ENCODE measurements around the gene PRPF6. TPM values are rescaled to one million over a fixed set of nuclear protein-coding genes. Genes with fewer than 3 reads are reported as not detected.

The PRPF6 gene
- polyA plus RNA-seq, 2 of the 4 experiments (the other 2 are of a cell fraction) = 42.8 to 47.2 TPM

DNA sequence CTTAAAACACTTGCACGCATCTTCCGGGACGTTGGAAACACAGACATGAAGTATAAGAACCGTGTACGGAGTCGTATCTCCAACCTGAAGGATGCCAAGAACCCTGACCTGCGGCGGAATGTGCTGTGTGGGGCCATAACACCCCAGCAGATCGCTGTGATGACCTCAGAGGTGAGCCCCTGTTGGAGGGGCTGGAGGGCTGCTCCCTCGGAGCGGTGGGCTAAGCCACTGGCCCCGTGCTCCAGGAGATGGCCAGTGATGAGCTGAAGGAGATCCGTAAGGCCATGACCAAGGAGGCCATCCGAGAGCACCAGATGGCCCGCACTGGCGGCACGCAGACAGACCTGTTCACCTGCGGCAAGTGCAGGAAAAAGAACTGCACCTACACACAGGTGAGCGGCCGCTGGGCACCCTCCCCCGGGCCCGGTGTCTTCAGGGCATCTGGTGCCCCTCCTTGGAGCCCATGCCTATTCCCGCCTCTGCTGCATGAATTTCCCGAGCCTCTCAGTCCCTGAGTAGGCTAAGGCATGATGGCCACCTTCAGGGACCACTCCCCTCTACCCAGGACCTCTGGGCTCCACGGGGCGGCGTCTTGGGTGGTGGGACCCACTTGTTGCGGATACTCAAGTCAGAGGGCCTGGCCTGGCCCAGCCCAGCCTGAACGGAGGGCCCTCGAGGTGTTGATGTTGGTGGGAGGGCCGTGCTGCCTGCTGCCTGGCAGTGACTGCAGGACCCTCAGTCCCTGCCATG, 89.5 kb downstream of the PRPF6 start:
- Histone ChIP-seq H3K4me1 (peaks cover 18% of the 10 kb centered on the region), H3K4me2 (no peak overlapping the region), H3K27ac (no peak overlapping the region), H3K4me3 (no peak overlapping the region), H3K9me3 (no peaks in the 10 kb centered on the region)
- WGBS (ENCODE audit: missing lambda C conversion rate) = 84% methylated on average over 23 of the region's 31 CpGs
- POLR2A ChIA-PET = no interaction called here
- ATAC-seq = no peak
- CTCF ChIA-PET = interaction anchor here (0.7 to 3.9 kb wide), 18 partner anchors 9 to 547 kb away, joined by 3 to 34 read pairs (median 4); partner anchors contain the start of genes LKAAEAR1, OPRL1, PRPF6 and RGS19
- no peak for DNase-seq (ENCODE audit: low read depth in 1 of 2, low spot score in 1 of 2)
- FAIRE-seq = no peak
- no peak for TF ChIP-seq RCOR1 (IDR thresholded peaks at IDR 0.05; ENCODE audit: low read depth, low read length)
- no peak for TF ChIP-seq PHF8 (IDR thresholded peaks at IDR 0.05; ENCODE audit: borderline replicate concordance, low read depth)

DNA sequence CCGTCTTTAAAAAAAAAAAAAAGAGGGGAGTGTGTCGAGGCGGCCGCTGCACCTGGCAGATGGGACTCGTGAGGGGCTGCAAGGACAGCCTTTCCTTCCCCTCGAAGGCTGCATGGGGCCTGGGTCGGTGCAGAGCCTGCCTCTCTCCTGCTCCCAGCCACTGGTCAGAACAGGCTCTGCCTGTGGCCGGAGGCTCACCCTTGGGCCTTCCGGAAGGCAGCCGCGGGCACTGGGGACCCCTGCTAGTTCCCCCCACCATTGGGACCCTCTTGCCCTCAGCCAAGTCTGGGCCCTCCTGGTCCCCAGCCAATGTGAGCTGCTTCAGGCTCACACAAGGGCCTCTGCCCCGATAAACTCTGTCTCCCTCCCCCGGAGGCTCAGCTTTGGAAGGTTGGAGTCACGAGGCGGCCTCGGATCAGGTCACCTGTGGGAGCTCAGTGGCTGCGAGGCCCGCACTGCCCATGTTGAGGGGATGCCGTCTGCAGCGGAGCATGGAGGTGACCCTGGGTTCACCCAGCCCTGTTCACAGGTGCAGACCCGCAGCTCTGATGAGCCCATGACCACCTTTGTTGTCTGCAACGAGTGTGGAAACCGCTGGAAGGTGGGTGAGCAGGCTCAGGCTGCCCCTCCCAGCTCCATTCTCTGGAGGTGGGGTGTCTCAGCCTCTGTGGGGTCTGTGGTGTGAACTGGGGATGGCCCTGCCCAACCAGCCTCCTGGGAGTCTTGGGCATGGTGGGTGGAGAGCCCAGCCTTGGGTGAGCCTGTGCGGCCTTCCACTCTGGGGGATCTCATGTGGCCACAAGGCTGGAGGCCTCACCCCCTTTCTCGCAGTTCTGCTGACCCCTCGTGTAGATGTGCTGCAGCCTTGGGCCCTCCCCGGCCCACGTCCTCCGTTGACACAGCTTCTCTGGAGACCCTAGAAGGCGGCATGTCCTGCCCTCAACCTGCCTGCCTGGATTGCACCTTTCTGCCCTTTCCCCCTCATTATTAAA, 90.7 kb downstream of the PRPF6 start:
- no peak for TF ChIP-seq CEBPB (IDR thresholded peaks at IDR 0.05)
- TF ChIP-seq KDM5A (IDR thresholded peaks at IDR 0.05) = no peak
- no peak for TF ChIP-seq HOXB5 (CRISPR knock-in tag; IDR thresholded peaks at IDR 0.05)
- TF ChIP-seq CBX8 (IDR thresholded peaks at IDR 0.05) = no peak
- no peak for TF ChIP-seq NFE2L2 (conservative IDR thresholded peaks at IDR 0.05; ENCODE audit: low read length)
- POLR2A ChIA-PET = interaction anchor here (0.8 kb wide), 1 partner anchor 9 kb away, joined by 3 read pairs; the partner anchor contains the start of gene TCEA2
- no peak for DNase-seq (ENCODE audit: low read depth in 1 of 2, low spot score in 1 of 2)
- CTCF ChIA-PET = interaction anchor here (1.2 to 3.9 kb wide), 6 partner anchors 8 to 75 kb away, joined by 4 to 34 read pairs (median 12); partner anchors contain the start of genes OPRL1 and RGS19
- Histone ChIP-seq H3K4me2 (no peak overlapping the region), H3K27ac (no peak overlapping the region), H3K4me3 (no peak overlapping the region), H3K4me1 (peaks cover 6% of the 10 kb centered on the region; the same call in 2 of the 3 replicates), H3K9me3 (no peaks in the 10 kb centered on the region)
- no peak for FAIRE-seq
- ATAC-seq = no peak
- 88% methylated on average over 30 of the region's 30 CpGs for WGBS (ENCODE audit: missing lambda C conversion rate)

DNA sequence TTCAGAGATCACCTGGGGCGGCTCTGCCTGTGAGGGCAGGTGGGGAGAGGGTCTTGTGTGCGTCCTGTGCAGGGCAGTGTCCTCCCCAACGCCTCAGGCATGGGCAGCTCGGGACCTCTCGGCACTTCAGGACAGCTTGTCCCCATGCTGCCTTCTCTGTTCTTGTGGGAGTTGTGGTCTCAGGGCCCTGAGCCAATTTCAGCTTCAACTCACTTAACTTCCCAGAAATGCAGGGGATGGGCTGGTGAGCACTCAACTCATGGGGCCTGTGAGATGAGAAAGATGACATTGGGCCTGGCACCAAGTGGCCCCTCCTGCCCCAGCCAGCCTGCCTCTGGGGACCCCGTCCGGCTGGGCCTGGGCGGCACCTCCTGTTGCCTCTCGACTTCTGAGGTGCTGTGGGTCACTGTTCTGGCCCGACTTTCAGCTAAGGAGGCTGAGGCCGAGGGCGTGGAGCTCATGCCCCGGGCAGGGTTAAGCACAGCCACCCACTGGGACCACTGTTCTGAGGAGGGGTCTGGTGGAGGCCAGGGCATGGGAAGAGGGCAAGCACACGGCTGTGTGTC, 91.6 kb downstream of the PRPF6 start:
- H3K27ac ChIP-seq = no peak overlapping the region
- TF ChIP-seq MAZ (IDR thresholded peaks at IDR 0.05; ENCODE audit: borderline replicate concordance, low read depth, low read length) = no peak
- ATAC-seq (no peak), DNase-seq (ENCODE audit: low read depth in 1 of 2, low spot score in 1 of 2) (no peak), FAIRE-seq (no peak)
- H3K4me3 ChIP-seq = no peak overlapping the region
- POLR2A ChIA-PET = no interaction called here
- H3K4me1 ChIP-seq = no peaks in the 10 kb centered on the region; the same call in 2 of the 3 replicates
- WGBS (ENCODE audit: missing lambda C conversion rate) = 82% methylated on average over 11 of the region's 14 CpGs
- CTCF ChIA-PET = interaction anchor here (1.1 to 3.9 kb wide), 7 partner anchors 10 to 76 kb away, joined by 3 to 23 read pairs (median 4); partner anchors contain the start of gene LKAAEAR1
- no peaks in the 10 kb centered on the region for H3K9me3 ChIP-seq
- no peak overlapping the region for H3K4me2 ChIP-seq

DNA sequence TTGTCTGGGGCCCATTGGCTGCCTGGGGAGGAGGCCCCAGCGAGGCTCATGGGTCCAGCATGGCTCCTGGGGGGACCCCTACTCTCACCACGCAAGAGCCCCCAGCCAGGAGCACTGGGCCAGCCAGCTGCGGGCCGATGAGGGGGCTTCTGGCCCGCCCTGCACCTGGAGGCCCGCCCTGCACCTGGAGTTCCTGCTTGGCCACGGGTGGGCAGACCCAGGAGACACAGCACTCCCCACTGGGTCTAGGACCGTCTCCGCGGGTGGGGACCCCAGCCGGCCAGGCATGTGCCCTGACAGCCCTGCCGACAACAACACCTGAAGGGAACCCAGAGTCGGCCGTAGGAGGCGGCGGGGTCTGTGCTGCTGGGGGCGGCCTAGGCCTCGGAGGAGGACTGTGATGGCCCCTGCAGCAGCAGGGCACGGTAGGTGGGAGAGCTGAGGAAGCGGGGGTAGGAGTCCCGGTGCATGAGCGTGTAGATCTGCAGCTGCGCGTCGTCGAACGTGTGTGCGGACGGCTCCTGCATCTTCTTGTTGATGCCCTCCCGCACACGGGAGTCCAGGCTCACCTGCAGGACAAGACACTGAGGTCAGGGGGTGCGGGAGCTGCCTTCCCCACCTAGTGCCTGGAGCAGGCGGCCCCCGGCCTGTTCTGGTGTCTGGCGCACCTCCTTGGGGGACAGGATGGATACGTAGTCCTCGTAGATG, 92.7 kb downstream of the PRPF6 start:
- POLR2A ChIA-PET = no interaction called here
- Histone ChIP-seq H3K4me2 (no peak overlapping the region), H3K9me3 (no peaks in the 10 kb centered on the region), H3K4me3 (no peak overlapping the region), H3K27ac (no peak overlapping the region), H3K4me1 (peaks cover 9% of the 10 kb centered on the region)
- ATAC-seq (no peak), FAIRE-seq (no peak), DNase-seq (ENCODE audit: low read depth in 1 of 2, low spot score in 1 of 2) (no peak)
- TF ChIP-seq, protein P1, sequence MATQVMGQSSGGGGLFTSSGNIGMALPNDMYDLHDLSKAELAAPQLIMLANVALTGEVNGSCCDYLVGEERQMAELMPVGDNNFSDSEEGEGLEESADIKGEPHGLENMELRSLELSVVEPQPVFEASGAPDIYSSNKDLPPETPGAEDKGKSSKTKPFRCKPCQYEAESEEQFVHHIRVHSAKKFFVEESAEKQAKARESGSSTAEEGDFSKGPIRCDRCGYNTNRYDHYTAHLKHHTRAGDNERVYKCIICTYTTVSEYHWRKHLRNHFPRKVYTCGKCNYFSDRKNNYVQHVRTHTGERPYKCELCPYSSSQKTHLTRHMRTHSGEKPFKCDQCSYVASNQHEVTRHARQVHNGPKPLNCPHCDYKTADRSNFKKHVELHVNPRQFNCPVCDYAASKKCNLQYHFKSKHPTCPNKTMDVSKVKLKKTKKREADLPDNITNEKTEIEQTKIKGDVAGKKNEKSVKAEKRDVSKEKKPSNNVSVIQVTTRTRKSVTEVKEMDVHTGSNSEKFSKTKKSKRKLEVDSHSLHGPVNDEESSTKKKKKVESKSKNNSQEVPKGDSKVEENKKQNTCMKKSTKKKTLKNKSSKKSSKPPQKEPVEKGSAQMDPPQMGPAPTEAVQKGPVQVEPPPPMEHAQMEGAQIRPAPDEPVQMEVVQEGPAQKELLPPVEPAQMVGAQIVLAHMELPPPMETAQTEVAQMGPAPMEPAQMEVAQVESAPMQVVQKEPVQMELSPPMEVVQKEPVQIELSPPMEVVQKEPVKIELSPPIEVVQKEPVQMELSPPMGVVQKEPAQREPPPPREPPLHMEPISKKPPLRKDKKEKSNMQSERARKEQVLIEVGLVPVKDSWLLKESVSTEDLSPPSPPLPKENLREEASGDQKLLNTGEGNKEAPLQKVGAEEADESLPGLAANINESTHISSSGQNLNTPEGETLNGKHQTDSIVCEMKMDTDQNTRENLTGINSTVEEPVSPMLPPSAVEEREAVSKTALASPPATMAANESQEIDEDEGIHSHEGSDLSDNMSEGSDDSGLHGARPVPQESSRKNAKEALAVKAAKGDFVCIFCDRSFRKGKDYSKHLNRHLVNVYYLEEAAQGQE (IDR thresholded peaks at IDR 0.05) = no peak
- TF ChIP-seq MAFK (IDR thresholded peaks at IDR 0.05; ENCODE audit: partially characterized antibody) = no peak
- TF ChIP-seq EP300 (IDR thresholded peaks at IDR 0.05) = no peak
- no peak for TF ChIP-seq GATA3 (IDR thresholded peaks at IDR 0.05; ENCODE audit: borderline replicate concordance)
- TF ChIP-seq POLR2A (IDR thresholded peaks at IDR 0.05; ENCODE audit: low read length) = no peak
- WGBS (ENCODE audit: missing lambda C conversion rate) = 96% methylated on average over 22 of the region's 37 CpGs
- CTCF ChIA-PET = interaction anchor here (0.6 to 3.9 kb wide), 8 partner anchors 9 to 441 kb away, joined by 3 to 23 read pairs (median 5); partner anchors contain the start of gene LKAAEAR1
